NT2/D1 (cell line): ENCODE results near the gene FITM2.
"Not testable (repeated sequence)": the region's sequence is repeated elsewhere in the genome, so short reads cannot be mapped to it uniquely, and the experiment has no call there.

ENCODE experiments used
- DNase-seq: peaks from one replicate; pipeline ENCODE4 v3.0.0-alpha.2; 2011; ENCODE audit warnings: low read depth, low spot score
- H3K27me3 ChIP-seq: 2 replicates; pipeline ENCODE4 v1.6.0; 2011; ENCODE audit warnings: mild to moderate bottlenecking; ENCODE audit not compliant: insufficient read length, insufficient read depth
- H3K36me3 ChIP-seq: 2 replicates; pipeline ENCODE4 v1.6.1; 2011; ENCODE audit warnings: mild to moderate bottlenecking, low read length, mixed read lengths; ENCODE audit not compliant: insufficient read depth, insufficient read length
- H3K4me1 ChIP-seq: 2 replicates; pipeline ENCODE4 v1.5.1; 2011; ENCODE audit not compliant: insufficient read depth, insufficient read length
- H3K4me3 ChIP-seq: 2 replicates; pipeline ENCODE4 v1.5.1; 2011; ENCODE audit warnings: low read depth; ENCODE audit not compliant: insufficient read length
- H3K9ac ChIP-seq: 2 replicates; pipeline ENCODE4 v1.6.0; 2011; ENCODE audit warnings: low read depth; ENCODE audit not compliant: insufficient read length
- H3K9me3 ChIP-seq: 2 replicates; pipeline ENCODE4 v1.5.1; 2011; ENCODE audit warnings: mild to moderate bottlenecking, low read length; ENCODE audit not compliant: insufficient read depth
- SUZ12 ChIP-seq: IDR thresholded peaks from 2 replicates; pipeline ENCODE4 v1.6.1; 2011; ENCODE audit not compliant: insufficient read length, insufficient read depth; ENCODE audit errors: extremely low read depth
- YY1 ChIP-seq: IDR thresholded peaks from 2 replicates; pipeline ENCODE4 v1.6.1; 2011; ENCODE audit not compliant: insufficient read length, insufficient read depth
- ZNF274 ChIP-seq: IDR thresholded peaks from 2 replicates; pipeline ENCODE4 v1.6.1; 2011; ENCODE audit warnings: mild to moderate bottlenecking, low read depth, low read length

FITM2 gene

GRCh38 chr20:44309763-44310663 lies 989 bp downstream of the FITM2 start:
- Histone ChIP-seq H3K4me3 (peak overlapping the region; percentile 99), H3K9ac (peak overlapping the region; percentile 98), H3K27me3 (peaks cover 15% of the 10 kb centered on the region), H3K36me3 (peaks cover 7% of the 10 kb centered on the region), H3K4me1 (peaks cover 4% of the 10 kb centered on the region), H3K9me3 (no peaks in the 10 kb centered on the region)
- DNase-seq: no peak
- TF ChIP-seq YY1 (no peak), SUZ12 (no peak), ZNF274 (no peak)

DNA sequence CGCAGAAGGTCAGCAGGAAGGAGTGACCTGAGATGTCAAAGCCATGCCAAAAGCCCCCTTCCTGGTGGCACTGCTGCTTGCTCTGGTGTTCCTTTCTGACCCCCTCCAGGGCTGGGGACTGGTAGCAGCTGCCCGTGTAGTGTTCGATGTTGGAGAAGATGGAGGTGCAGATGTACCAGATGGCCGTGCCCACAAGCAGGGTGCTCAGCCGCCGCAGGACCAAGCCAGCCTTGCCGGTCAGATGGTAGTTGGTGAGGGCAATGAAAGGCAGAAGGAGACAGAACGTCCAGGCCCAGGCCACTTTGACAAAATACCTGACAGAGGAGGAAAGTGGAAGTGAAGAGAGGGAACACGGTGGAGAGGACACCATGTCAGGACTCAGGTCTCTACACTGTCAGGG lies 4.1 kb downstream of the FITM2 start:
- Histone ChIP-seq H3K9ac (no peak overlapping the region), H3K27me3 (peaks cover 8% of the 10 kb centered on the region), H3K36me3 (peaks cover 7% of the 10 kb centered on the region), H3K4me3 (no peak overlapping the region), H3K4me1 (peaks cover 4% of the 10 kb centered on the region), H3K9me3 (no peaks in the 10 kb centered on the region)
- no peak for DNase-seq
- no peak for TF ChIP-seq YY1
- no peak for TF ChIP-seq ZNF274
- no peak for TF ChIP-seq SUZ12

DNA sequence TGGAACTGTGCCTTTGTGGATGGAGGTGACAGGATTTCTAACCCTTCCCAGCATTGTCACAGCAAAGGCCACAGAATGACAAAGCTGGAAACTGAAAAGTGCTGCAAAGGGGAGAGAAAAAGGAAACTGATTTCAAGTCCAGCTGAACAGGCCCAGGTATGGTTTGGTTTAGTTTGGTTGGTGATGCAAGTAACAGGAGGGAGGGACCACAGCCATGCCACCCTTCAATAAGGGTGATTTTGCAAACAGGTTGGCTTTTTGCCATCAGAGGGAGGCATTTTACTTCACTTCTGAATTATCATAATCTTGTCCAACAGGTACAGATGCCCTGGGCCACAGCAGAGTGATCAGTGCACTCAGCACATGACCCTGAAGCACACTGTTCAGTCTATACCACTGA lies 6.6 kb downstream of the FITM2 start:
- Histone ChIP-seq H3K36me3 (peaks cover 7% of the 10 kb centered on the region), H3K4me1 (no peaks in the 10 kb centered on the region), H3K9ac (no peak overlapping the region), H3K4me3 (no peak overlapping the region), H3K9me3 (no peaks in the 10 kb centered on the region), H3K27me3 (no peaks in the 10 kb centered on the region)
- TF ChIP-seq SUZ12 (no peak), ZNF274 (no peak), YY1 (no peak)
- no peak for DNase-seq

GRCh38 chr20:44302736-44303135 lies 8.3 kb downstream of the FITM2 start:
- Histone ChIP-seq H3K4me3 (no peak overlapping the region), H3K9ac (no peak overlapping the region), H3K4me1 (no peaks in the 10 kb centered on the region), H3K9me3 (no peaks in the 10 kb centered on the region), H3K27me3 (no peaks in the 10 kb centered on the region), H3K36me3 (peaks cover 7% of the 10 kb centered on the region)
- no peak for DNase-seq
- TF ChIP-seq YY1: no peak
- TF ChIP-seq SUZ12: no peak
- TF ChIP-seq ZNF274: no peak

GRCh38 chr20:44302026-44302669 lies 8.9 kb downstream of the FITM2 start:
- Histone ChIP-seq H3K9ac (no peak overlapping the region), H3K4me1 (no peaks in the 10 kb centered on the region), H3K36me3 (peaks cover 7% of the 10 kb centered on the region), H3K27me3 (no peaks in the 10 kb centered on the region), H3K9me3 (no peaks in the 10 kb centered on the region), H3K4me3 (no peak overlapping the region)
- no peak for TF ChIP-seq ZNF274
- no peak for TF ChIP-seq SUZ12
- TF ChIP-seq YY1: no peak
- DNase-seq: no peak

- TF ChIP-seq YY1 (no peak), ZNF274 (no peak), SUZ12 (no peak)
- DNase-seq: no peak
- H3K27me3 ChIP-seq: no peaks in the 10 kb centered on the region
Observed at GRCh38 chr20:44301285-44301684, 9.7 kb downstream of the FITM2 start.

GRCh38 chr20:44299011-44299535 lies 11.9 kb downstream of the FITM2 start:
- H3K4me3 ChIP-seq, H3K36me3 ChIP-seq, DNase-seq, H3K9me3 ChIP-seq, H3K4me1 ChIP-seq, H3K27me3 ChIP-seq, H3K9ac ChIP-seq: not testable (repeated sequence)

More at GRCh38 chr20:44301285-44301684, 9.7 kb downstream of the FITM2 start:
- Histone ChIP-seq H3K36me3 (no peaks in the 10 kb centered on the region), H3K4me3 (no peak overlapping the region), H3K9ac (no peak overlapping the region), H3K4me1 (no peaks in the 10 kb centered on the region), H3K9me3 (no peaks in the 10 kb centered on the region)
